Cortex of kidney (tissue), 1 donor: ENCODE data around the gene ENDOU.

ENCODE experiments used
- DNase-seq: peaks from one replicate; lab custom pipeline; 2025; lab: John Stamatoyannopoulos, UW

Gene ENDOU

GRCh38 chr12:47717443-47718193, 7.7 kb downstream of the ENDOU start:
- no peak for DNase-seq

GRCh38 chr12:47717046-47717442, 8.2 kb downstream of the ENDOU start:
- no peak for DNase-seq

- no peak for DNase-seq
Measured at GRCh38 chr12:47715877-47716548, 9.3 kb downstream of the ENDOU start.

DNA sequence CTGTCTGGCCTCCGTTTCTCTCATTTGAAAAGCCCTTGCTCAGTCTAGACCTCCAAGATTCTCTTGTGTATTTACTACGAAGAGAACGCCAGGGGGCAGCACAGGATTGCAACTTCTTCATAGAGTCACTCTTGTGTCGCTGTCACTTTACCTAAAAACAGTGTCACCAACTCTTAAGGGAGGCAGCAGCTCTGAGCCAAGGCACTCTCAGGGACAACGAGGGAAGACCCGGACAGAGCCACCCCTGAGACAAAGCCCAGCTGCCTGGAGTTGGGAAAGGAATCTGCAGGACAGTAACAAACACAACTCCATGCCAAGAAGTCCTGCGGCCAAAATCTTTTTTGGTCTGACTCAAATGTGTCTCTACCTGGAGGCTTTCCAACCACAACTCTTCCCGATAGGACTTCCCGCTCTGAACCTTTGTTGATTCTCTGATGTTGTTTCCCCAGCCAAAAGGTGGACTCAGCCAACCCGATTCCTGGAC, 9.9 kb downstream of the ENDOU start:
- DNase-seq, result no peak

DNA sequence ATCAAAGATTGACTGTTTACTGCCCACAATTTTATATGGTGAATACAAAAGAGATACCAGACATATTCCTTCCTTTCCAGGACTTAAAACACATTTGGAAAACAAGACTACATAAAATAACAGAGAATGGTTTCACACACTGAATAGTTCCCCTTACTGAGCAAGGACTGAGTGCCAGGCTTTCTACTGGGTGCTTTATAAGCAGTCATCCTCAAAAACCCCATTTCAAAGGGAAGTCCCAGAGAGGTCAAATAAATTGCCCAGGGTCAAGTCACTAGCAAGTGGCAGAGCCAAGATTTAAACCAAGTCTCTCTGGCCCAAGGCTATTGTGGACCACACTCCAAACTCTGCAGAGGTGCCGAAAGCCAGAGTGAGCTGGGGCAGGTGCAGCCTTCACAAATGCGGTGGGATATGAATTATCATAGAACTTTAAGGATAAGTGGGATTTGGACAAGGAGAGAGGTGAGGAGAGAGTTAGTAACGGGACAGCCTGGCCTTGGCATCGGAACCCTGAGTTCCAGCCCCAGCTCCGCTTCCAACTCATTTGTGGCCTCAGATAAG, 10.4 kb downstream of the ENDOU start:
- DNase-seq, result no peak

DNA sequence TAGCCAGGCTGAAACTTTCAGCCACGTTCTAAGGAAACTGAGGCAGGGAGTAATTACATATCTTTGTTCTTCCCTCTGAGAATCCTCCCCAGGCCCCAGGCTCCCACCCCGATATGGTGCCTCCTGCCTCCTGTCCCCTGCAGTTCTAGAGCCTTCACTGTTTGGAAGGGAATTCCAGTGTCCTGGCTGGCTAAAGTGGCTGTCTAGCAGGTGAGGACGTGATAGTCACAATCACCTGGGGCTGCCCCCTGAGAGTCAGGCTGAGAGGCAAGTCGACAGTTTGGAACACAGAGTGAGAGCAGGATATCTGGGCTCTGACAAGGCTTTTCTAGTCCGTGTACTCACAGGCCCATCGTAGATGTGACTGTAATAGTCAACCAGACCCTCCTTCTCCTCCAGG, 13.1 kb downstream of the ENDOU start:
- DNase-seq, result no peak

DNA sequence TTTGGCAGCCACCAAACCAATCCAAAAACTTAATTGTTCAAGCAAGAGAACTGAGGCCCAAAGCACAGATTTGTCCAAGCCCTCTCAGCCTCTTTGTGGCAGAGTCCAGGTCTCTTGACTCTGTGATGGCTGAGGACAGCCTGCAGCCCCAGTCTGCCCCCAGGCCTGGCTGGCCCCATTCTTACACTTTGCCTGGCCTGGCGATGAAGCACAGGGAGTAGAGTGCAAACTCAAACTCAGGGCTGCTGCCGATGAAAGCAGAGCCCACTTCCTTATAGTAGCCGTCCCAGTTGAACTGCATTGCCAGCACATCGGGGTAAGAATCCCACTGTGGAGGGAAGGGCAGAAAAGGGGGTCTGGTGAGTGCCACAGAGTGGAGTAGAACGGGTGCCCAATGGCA, 13.8 kb downstream of the ENDOU start:
- no peak for DNase-seq

DNA sequence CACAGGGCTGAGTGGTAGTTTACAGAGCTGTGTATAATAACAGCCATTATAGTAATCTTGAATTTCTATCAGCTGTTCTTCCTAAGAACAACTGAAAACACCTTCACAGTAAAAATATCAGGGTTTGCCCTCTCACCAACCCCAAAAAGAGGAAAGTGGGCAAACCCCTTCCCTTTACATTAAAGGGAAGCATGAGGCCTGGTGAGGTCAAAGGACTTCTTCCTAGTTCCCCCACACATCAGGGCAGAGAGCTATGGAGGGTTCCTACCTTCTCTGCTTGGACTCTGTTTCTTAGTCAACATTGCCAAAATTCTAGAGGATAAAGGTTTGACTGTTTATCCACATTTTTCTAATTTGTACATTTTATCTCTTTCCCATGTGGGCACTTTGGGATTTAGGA, 15.0 kb downstream of the ENDOU start:
- DNase-seq, result no peak

DNA sequence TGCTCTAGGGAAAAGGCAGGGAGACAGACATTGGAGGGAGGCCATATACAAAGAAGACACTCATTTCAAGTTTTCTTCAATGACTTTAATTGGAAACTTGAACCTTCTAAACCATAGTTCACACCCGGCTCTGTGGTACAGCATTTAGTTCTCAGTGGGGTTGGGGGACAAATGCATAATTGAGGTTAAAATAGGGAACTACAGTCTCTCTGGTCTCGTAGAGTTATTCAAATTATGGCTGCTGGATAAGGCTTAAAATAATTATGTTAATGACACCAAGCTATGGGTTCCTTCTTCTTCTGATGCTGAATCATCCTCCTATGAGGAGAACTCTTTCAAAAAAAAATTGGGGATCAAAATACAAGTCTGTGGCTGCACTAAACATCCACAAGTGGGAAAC, 15.6 kb downstream of the ENDOU start:
- no peak for DNase-seq

DNA sequence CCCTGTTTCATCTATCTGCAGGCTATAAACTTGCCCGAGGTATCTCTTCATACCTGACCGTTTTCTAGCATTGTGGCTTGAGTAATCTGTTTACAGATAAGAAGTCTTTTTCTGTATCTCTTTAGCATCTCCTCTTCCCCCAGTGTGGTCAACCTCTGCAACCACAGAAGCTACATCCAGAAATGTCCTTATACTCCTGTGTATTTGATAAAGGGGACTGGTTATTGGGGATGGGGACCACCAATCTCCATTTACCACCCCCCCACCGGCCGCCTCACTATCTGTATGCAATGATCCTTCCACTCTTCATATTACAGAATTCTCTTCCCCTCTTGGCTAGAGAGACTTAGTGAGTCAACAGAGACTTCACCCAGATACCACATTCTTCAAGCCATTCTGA, 16.1 kb downstream of the ENDOU start:
- DNase-seq, result no peak

GRCh38 chr12:47707905-47708543, 17.3 kb downstream of the ENDOU start:
- DNase-seq, result no peak

DNA sequence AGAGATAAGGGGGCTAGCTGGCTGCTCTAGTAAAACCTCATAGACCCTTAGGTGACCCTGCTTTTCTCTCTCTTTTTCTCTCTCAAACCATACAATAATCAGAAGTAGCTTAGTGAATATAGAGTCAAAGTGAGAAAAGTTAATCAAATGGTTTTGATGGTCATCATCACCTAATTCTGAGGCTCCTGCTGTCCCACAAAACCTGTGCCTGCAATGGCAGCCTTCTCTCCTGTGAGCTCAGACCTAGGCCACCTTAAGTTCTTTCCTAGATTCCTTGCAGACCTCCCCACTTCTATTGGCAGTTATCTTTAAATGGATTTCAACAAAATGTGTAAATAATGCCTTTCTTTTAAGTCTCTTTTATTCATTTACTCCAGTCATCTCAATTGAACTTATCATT, 17.9 kb downstream of the ENDOU start:
- no peak for DNase-seq

DNA sequence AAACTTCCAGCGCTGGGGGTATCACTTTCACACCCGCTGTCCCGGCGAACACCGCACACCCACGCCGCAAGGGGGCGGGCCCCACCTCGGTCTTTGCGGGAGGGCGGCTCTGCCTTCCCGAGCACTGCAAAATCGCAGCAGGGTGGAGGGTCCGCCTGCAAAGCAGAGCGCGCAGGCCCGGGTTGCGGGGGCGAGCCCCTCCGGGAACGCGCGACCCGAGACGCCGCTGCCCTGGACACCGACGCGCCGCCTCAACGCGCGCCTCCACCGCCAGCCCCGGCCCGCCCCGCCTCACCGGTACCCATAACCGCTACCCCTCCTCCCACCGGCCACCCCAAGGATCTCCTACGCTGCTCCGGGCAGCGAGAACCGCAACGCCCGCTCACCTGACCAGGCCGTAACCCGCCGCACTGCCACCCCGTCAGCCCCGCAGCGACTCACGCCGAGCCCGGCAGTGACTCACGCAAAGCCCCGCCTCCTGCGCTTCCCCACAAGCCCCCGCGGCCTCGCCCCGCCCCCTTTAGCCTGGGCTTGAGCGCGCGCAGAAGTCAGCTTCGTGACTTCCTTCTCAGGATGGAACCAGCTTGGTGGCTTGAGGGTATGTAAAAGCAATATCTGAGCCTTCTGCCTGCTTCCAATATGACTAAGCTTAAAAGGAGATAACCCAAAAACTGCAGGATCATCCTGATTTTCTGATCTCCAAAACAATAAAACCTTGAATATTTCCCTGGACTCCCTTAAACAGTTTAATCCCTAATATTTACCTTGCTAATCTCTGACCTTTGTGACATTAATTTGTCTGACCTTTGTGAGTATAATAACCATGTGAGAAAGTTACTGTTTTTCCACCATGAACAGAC, 19.5 kb downstream of the ENDOU start, which contains the start of gene RPAP3:
RPAP3 (minus strand) TSS at position 465 of the 860 bp plus-strand sequence. CDS start 3,190 bp downstream, outside the sequence.
- DNase-seq, result no peak

GRCh38 chr12:47705229-47705565, 20.1 kb downstream of the ENDOU start:
- DNase-seq, result no peak

DNA sequence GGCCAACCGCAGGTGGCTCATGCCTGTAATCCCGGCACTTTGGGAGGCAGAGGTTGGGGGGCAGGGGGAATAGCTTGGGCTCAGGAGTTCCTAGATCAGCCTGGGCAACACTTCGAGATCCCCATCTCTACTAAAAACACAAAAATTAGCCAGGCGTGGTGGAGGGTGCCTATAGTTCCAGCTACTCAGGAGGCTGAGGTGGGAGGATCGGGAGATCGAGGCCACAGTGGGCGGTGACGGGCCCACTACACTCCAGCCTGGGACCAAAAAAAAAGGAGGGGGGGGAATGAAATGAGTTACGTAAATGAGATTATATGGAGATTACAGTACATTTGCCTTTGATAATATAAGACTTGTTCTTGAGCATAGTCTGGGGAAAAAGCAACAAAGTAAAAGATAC, 20.6 kb downstream of the ENDOU start:
- no peak for DNase-seq

DNA sequence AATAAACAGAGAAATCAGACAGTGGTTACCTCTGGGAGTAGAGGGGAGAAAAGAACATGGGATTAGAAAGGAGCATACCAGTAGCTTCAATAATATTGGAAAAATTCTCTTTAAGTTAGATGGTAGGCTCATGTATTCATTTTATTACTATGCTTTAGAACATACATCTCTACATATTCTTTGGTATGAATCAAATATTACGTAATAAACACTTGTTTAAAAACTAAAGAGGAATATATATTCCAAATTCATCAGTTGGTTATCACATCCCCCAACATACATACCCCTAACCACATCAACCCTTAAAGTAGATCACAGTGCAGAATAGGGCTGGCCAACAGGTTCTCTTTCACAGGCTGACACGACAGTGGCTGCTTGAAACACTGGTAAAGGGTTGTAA, 25.0 kb downstream of the ENDOU start:
- no peak for DNase-seq

GRCh38 chr12:47698631-47699030, 26.7 kb downstream of the ENDOU start:
- DNase-seq, result no peak

GRCh38 chr12:47698055-47698454, 27.2 kb downstream of the ENDOU start:
- DNase-seq, result no peak

GRCh38 chr12:47689215-47689614, 36.1 kb downstream of the ENDOU start:
- no peak for DNase-seq

- no peak for DNase-seq
Measured at GRCh38 chr12:47687636-47688035, 37.7 kb downstream of the ENDOU start.

DNA sequence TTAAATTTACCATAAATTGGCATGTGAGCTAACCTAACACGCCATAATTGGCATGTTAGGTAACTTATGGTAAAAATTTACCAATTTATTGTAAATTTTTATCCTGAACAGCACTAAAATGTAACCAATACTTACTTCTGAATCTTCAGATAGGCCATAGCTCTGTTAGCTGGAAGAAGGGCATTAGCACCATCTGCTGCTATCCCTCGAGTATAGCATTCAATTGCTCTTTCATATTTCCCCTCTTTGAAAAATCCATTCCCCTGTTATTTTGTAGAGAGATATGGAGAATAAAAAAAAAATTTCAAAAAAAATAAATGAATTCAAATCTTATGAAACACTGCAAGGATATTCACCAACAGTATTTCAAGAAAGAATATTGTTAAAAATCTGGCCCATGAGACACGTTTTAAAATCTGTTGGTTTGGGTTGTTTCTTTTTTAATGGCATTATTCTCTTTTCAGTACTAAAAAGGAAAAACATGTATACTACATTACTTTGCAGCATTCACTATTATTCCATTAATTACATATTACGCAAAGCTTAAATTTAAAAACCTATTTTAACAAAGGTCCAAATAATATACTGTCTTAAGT, 38.5 kb downstream of the ENDOU start:
- DNase-seq, result no peak
